Brain microvascular endothelial cell (primary cell): ENCODE results near the gene C19orf73.
A peak's percentile ranks its signal among the peaks of the same experiment; 100 is the strongest.

Source experiments
- DNase-seq: peaks from one replicate; pipeline ENCODE4 v3.0.0-alpha.2; 2020
- H3K27ac ChIP-seq: fragments of 250-450 bp; sonication (Bioruptor Pico); 2 replicates; pipeline ENCODE4 v1.5.1; 2020; ENCODE audit warnings: mild to moderate bottlenecking, moderate library complexity
- H3K27me3 ChIP-seq: fragments of 250-450 bp; sonication (Bioruptor Pico); replicated peaks from 2 replicates; pipeline ENCODE4 v1.5.1; 2020; ENCODE audit warnings: mild to moderate bottlenecking
- H3K36me3 ChIP-seq: fragments of 250-450 bp; sonication (Bioruptor Pico); replicated peaks from 2 replicates; pipeline ENCODE4 v1.5.1; 2020; ENCODE audit warnings: mild to moderate bottlenecking
- H3K4me3 ChIP-seq: 2 replicates; pipeline ENCODE4 v1.5.1; 2011; ENCODE audit warnings: low read depth, mild to moderate bottlenecking, control low read depth, low read length, moderate library complexity
- in situ Hi-C: cut with HindIII; loops from 2 replicates; pipeline ENCODE4 v1.10.0; 2017; ENCODE audit warnings: low sequenced_read_pairs, low pct_ligation_motif_present
- TF ChIP-seq, protein P1 (sequence below): IDR thresholded peaks from 2 replicates; pipeline ENCODE4 v1.5.1; 2011; ENCODE audit warnings: low read depth, mild to moderate bottlenecking, moderate library complexity, low read length, control low read depth, inconsistent platforms; ENCODE audit errors: missing control alignments

C19orf73 gene

DNA sequence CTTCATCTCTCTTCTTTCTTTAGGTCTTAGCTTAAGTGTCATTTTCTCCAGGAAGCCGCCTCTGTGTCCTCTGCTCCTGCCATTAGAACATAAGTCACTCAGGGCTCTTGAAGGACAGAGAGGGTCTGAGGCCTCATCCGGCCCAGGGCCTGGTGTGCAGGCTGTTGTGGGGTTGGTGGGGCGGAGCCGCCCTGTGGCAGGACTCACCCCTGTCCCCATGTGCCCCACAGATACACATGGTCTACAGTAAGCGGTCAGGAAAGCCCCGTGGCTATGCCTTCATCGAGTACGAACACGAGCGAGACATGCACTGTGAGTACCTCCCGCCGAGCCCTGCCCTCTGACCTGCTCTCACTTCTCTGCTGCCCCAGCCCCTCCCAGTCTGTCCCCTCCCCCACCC is 17.8 kb downstream of the C19orf73 start:
- TF ChIP-seq, protein P1, sequence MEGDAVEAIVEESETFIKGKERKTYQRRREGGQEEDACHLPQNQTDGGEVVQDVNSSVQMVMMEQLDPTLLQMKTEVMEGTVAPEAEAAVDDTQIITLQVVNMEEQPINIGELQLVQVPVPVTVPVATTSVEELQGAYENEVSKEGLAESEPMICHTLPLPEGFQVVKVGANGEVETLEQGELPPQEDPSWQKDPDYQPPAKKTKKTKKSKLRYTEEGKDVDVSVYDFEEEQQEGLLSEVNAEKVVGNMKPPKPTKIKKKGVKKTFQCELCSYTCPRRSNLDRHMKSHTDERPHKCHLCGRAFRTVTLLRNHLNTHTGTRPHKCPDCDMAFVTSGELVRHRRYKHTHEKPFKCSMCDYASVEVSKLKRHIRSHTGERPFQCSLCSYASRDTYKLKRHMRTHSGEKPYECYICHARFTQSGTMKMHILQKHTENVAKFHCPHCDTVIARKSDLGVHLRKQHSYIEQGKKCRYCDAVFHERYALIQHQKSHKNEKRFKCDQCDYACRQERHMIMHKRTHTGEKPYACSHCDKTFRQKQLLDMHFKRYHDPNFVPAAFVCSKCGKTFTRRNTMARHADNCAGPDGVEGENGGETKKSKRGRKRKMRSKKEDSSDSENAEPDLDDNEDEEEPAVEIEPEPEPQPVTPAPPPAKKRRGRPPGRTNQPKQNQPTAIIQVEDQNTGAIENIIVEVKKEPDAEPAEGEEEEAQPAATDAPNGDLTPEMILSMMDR = no peak
- Histone ChIP-seq H3K4me3 (no peak overlapping the region), H3K27ac (no peak overlapping the region), H3K27me3 (no peaks in the 10 kb centered on the region), H3K36me3 (peaks cover 79% of the 10 kb centered on the region)
- no peak for DNase-seq
- in situ Hi-C loops = no loop called here

DNA sequence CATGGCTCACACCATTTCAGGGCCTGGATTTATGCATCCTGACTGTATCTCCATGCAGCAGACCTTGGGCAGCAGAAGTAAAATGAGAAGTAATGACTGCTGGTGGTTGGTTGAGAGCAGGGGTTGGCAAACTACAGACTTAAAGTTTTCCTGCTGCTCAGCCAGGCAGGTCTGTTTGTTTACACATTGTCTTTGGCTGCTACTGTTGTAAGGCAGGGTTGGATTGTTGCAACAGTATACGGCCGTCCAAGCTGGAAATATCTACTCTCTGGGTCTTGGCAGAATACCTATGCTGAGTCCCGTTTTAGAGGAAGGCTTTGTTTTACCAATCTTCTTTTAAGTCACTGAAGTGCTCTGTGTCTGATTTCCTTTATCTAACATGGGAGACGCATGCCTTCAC is 20.1 kb downstream of the C19orf73 start:
- TF ChIP-seq, protein P1 = no peak
- Histone ChIP-seq H3K36me3 (peaks cover 73% of the 10 kb centered on the region), H3K4me3 (no peak overlapping the region), H3K27ac (no peak overlapping the region), H3K27me3 (no peaks in the 10 kb centered on the region)
- DNase-seq = no peak
- in situ Hi-C loops = no loop called here

DNA sequence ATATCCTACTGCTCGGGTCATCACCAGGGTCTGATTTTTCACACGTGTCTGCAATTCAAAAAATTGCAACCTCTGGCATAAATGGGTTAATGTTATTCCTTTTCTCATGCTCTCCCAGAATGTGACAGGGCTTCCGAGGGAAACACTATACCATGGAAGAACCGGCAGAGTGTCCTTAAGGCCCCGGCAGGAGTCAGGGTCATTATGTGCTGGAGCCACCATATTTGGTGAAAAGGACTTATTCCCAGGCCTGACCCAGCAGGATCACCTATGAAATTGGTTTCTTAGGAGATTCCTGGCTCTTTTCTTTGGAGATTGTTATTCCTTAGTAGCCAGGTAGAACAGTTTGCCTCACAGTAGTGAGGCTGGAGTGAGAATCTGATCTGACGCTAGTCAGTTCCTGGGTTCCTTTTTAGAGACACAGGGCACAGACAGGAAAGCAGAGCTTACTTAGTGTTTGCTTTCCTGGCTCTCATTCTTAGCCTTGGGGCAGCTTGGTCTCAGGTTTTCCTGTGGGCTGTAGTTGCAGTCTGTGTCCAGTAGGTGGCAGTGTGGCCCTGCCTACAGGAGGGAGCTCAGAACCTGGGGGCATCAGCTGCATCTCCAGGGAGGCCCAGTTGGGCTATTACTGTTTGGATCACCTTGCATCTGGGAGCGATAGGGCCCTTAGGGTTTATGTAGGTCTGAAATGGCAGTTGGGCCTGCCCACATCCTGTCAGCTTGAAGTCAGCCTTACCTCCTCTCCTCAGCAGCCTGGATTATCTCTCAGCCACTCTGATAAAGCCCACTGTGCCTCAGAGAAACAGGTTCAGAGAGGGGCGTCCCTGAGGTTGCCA is 21.3 kb downstream of the C19orf73 start:
- peaks cover 77% of the 10 kb centered on the region for H3K36me3 ChIP-seq
- H3K4me3 ChIP-seq = no peak overlapping the region
- DNase-seq = peak; percentile 60
- no peak overlapping the region for H3K27ac ChIP-seq
- no peaks in the 10 kb centered on the region for H3K27me3 ChIP-seq
- in situ Hi-C loops = no loop called here
- TF ChIP-seq, protein P1 = peak; percentile 100

DNA sequence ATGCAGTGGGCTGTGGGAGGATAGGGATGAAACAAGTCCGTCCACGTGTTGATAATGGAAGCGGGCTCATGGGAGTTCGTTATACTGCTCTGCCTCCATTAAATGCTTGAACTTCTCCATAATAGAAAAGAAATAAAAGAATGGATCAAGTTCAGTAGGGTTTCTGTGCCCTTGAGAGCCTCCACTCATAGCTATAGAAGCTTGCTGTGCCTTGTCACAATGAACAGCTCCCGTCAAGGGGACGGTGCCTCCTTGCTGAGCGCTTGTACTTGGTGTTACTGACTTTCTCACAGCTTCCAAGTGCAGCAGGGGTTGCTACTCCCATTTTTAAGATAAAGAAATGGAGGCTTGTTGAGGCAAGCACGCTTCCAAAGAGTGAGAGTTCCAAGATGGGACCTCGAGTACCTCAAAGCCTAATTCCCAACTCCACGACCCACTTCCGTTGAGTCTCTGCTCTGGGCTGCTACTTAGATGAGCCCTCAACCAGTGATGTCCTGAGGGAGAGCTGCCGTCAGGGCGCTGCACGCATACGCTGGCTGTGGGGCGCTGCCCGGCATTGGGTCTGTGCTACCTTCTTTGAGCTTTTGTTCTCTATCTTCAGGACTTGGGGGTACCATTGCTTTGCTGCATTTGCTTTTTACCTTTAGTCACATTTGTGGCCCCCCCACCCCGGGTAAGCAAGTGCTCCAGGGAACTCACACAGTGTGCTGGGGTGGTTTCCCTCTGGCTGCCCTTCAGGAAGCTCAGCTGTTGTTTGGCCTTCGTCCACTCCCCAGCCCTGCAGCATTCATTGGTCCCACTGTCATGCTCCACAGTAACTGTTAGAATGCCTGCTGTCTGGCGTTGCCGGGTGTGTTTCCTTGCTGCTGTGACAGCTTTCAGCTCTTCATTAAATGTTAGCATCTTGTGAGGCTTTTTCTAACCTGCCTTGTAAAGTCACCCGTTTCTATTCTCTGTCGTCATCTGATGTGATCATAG is 24.1 kb downstream of the C19orf73 start:
- TF ChIP-seq, protein P1 = no peak
- Histone ChIP-seq H3K27ac (no peak overlapping the region), H3K4me3 (no peak overlapping the region), H3K36me3 (peaks cover 82% of the 10 kb centered on the region), H3K27me3 (no peaks in the 10 kb centered on the region)
- no peak for DNase-seq
- in situ Hi-C loops = no loop called here

DNA sequence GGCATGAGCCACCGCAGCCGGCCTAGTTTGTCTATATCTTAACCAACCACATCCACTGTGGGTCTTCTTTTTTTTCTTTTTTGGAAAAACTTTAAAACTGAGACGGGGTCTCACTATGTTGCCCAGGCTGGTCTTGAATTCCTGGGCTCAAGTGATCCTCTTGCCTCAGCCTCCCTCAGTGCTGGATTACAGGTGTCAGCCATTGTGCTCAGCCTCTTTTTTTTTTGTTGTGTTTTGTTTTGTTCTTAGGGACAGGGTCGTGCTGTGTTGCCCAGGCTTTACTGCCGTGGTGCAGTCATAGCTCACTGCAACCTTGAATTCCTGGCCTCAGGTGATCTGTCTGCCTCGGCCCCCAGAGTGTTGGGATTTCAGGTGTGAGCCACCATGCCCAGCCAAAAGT is 26.3 kb downstream of the C19orf73 start:
- no peak for DNase-seq
- TF ChIP-seq, protein P1 = no peak
- H3K36me3 ChIP-seq = peaks cover 76% of the 10 kb centered on the region
- no peak overlapping the region for H3K27ac ChIP-seq
- in situ Hi-C loops = no loop called here
- H3K4me3 ChIP-seq = no peak overlapping the region
- H3K27me3 ChIP-seq = no peaks in the 10 kb centered on the region
